Measurements from ENCODE around the gene ROR2. TPM values are rescaled to one million over a fixed set of nuclear protein-coding genes. Genes with fewer than 3 reads are reported as not detected.

ROR2 gene
- total RNA-seq, 1 experiment from 2014 or later = not detected

DNA sequence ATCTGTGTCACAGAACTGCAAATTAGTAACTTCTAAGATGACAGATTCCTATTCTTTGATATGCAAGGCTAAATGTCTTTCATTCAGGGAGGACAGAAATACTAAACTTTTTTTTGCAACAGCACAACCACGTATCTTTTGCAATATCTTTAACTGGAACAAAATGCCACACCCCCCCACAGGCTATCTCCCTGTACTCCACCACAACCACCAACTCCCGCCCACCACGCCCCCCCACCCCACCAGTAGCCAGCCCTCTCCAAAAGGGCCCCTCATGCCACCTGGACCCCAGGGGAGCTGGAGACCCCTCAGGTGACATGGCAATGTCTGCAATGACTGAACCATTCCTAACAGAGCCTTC lies 131.8 kb downstream of the ROR2 start:
- no peak overlapping the region for H3K4me3 ChIP-seq (ENCODE audit: low read length)
- H3K79me2 ChIP-seq (ENCODE audit: low read length) = no peaks in the 10 kb centered on the region
- ATAC-seq (no peak), DNase-seq (no peak)
- intact Hi-C loops (cut with micrococcal nuclease) = no loop called here
- no peaks in the 10 kb centered on the region for H3K27me3 ChIP-seq (ENCODE audit: low read length)
- no peaks in the 10 kb centered on the region for H3K9me3 ChIP-seq (ENCODE audit: low read length)
- TF ChIP-seq, protein P1, sequence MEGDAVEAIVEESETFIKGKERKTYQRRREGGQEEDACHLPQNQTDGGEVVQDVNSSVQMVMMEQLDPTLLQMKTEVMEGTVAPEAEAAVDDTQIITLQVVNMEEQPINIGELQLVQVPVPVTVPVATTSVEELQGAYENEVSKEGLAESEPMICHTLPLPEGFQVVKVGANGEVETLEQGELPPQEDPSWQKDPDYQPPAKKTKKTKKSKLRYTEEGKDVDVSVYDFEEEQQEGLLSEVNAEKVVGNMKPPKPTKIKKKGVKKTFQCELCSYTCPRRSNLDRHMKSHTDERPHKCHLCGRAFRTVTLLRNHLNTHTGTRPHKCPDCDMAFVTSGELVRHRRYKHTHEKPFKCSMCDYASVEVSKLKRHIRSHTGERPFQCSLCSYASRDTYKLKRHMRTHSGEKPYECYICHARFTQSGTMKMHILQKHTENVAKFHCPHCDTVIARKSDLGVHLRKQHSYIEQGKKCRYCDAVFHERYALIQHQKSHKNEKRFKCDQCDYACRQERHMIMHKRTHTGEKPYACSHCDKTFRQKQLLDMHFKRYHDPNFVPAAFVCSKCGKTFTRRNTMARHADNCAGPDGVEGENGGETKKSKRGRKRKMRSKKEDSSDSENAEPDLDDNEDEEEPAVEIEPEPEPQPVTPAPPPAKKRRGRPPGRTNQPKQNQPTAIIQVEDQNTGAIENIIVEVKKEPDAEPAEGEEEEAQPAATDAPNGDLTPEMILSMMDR (conservative IDR thresholded peaks at IDR 0.05; ENCODE audit: low read depth, low read length) = no peak
- TF ChIP-seq EZH2phosphoT487 (IDR thresholded peaks at IDR 0.05; ENCODE audit: borderline replicate concordance, low read length) (no peak), EZH2 (IDR thresholded peaks at IDR 0.05; ENCODE audit: low read length, unreplicated experiment) (no peak)
- H3K4me1 ChIP-seq (ENCODE audit: insufficient read depth, low read length) = 0 out of 2 replicates have a peak, but pooled peaks cover 9% of the 10 kb centered on the region
- BruUV-seq (replicated peaks) = no TSS peak
- H3K9me2 ChIP-seq (replicated peaks; ENCODE audit: low read length) = no peaks in the 10 kb centered on the region
- H3F3A ChIP-seq (ENCODE audit: low read length, unreplicated experiment) = no peaks in the 10 kb centered on the region
- POLR2A ChIA-PET (ENCODE audit: unreplicated experiment) = no interaction called here
- CTCF ChIA-PET = no interaction called here
- no peaks in the 10 kb centered on the region for H4K20me1 ChIP-seq (ENCODE audit: low read length)
- H3K4me2 ChIP-seq (ENCODE audit: low read length) = peak overlapping the region; percentile 48; the same call in 1 of the 2 replicates
- H2AFZ ChIP-seq (ENCODE audit: low read length) = 0 out of 2 replicates have a peak overlapping the region, but pooled peaks have one; percentile 45
- H3K36me3 ChIP-seq (ENCODE audit: low read depth, low read length) = no peaks in the 10 kb centered on the region
- no peak overlapping the region for H3K27ac ChIP-seq (ENCODE audit: low read length)
- no peak overlapping the region for H3K9ac ChIP-seq (ENCODE audit: low read length)

DNA sequence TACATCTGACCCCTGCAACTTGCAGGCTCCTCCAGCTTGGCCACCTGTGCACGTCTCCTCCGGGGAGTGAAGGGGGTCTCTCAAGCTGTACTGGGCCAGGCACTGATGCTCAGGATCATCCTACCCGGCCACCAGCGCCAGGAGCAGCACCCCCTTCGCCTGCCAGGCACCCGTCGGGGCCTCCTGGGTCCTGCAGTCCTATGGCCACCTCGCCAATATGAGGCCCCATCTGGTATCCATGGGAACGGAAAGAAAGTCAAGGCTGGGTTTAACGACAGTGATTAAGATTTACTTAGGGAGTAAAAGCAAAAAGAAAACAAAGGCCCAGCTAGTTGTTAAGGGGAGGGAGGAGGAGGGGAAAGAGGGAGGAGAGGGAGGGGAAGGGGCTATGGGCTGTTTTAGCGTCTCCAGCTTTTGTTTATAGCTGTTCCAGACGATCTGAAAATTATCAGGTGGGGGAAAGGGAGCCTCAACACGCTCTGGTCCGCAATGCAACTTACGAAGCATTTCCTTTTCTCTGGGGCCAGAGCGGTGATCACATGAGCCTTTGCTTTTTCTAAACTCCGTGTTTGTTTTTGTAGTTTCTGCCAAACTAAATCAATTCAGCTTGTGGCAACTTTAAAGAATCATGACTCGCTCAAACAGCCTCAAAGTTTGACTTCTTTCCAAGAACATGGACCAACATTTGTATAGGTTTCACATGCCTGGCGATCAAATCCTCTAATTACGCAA lies 132.4 kb downstream of the ROR2 start:
- ChIA-PET POLR2A (ENCODE audit: unreplicated experiment) (no interaction called here), CTCF (no interaction called here)
- H3F3A ChIP-seq (ENCODE audit: low read length, unreplicated experiment) = no peaks in the 10 kb centered on the region
- 0 out of 2 replicates have a peak, but pooled peaks cover 9% of the 10 kb centered on the region for H3K4me1 ChIP-seq (ENCODE audit: insufficient read depth, low read length)
- H4K20me1 ChIP-seq (ENCODE audit: low read length) = no peaks in the 10 kb centered on the region
- intact Hi-C loops (cut with micrococcal nuclease) = no loop called here
- no peaks in the 10 kb centered on the region for H3K79me2 ChIP-seq (ENCODE audit: low read length)
- no peak for ATAC-seq
- BruUV-seq (replicated peaks) = no TSS peak
- no peak for DNase-seq
- H3K9ac ChIP-seq (ENCODE audit: low read length) = no peak overlapping the region
- no peaks in the 10 kb centered on the region for H3K9me3 ChIP-seq (ENCODE audit: low read length)
- H3K9me2 ChIP-seq (replicated peaks; ENCODE audit: low read length) = no peaks in the 10 kb centered on the region
- TF ChIP-seq, protein P1 (conservative IDR thresholded peaks at IDR 0.05; ENCODE audit: low read depth, low read length) = no peak
- TF ChIP-seq EZH2phosphoT487 (IDR thresholded peaks at IDR 0.05; ENCODE audit: borderline replicate concordance, low read length) (no peak), EZH2 (IDR thresholded peaks at IDR 0.05; ENCODE audit: low read length, unreplicated experiment) (no peak)
- 0 out of 2 replicates have a peak overlapping the region, but pooled peaks have one; percentile 45 for H2AFZ ChIP-seq (ENCODE audit: low read length)
- H3K27ac ChIP-seq (ENCODE audit: low read length) = no peak overlapping the region
- H3K4me3 ChIP-seq (ENCODE audit: low read length) = no peak overlapping the region; the same call in 1 of the 2 replicates
- no peaks in the 10 kb centered on the region for H3K27me3 ChIP-seq (ENCODE audit: low read length)
- peak overlapping the region; percentile 48; the same call in 1 of the 2 replicates for H3K4me2 ChIP-seq (ENCODE audit: low read length)
- H3K36me3 ChIP-seq (ENCODE audit: low read depth, low read length) = no peaks in the 10 kb centered on the region

DNA sequence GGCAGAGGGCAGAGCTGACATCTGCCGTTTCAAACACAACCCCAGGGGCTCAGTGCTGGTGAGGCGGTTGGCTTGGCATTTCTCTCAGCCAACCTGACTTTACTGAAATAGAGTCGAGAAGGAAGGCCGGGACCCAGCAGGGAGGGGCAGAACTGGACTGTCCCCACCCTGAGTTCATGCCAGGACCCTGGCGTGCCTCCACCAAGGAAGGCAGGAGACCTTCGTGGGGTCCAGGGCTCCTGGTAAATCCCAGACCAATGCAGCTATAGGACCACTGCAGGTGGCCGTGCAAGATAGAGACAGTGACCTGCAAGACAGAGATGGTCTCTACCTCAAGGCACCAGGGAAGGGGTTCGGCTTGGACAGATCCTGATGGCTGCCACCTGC lies 132.9 kb downstream of the ROR2 start:
- no peak for DNase-seq
- Histone ChIP-seq H3K4me2 (ENCODE audit: low read length) (no peak overlapping the region), H3K27me3 (ENCODE audit: low read length) (no peaks in the 10 kb centered on the region), H3F3A (ENCODE audit: low read length, unreplicated experiment) (no peaks in the 10 kb centered on the region), H4K20me1 (ENCODE audit: low read length) (no peaks in the 10 kb centered on the region), H3K9me2 (replicated peaks; ENCODE audit: low read length) (no peaks in the 10 kb centered on the region), H3K4me3 (ENCODE audit: low read length) (no peak overlapping the region), H3K9me3 (ENCODE audit: low read length) (no peaks in the 10 kb centered on the region), H3K36me3 (ENCODE audit: low read depth, low read length) (no peaks in the 10 kb centered on the region), H2AFZ (ENCODE audit: low read length) (no peak overlapping the region), H3K27ac (ENCODE audit: low read length) (no peak overlapping the region), H3K4me1 (ENCODE audit: insufficient read depth, low read length) (0 out of 2 replicates have a peak, but pooled peaks cover 9% of the 10 kb centered on the region), H3K79me2 (ENCODE audit: low read length) (no peaks in the 10 kb centered on the region), H3K9ac (ENCODE audit: low read length) (no peak overlapping the region)
- intact Hi-C loops (cut with micrococcal nuclease) = no loop called here
- POLR2A ChIA-PET (ENCODE audit: unreplicated experiment) = no interaction called here
- no TSS peak for BruUV-seq (replicated peaks)
- ATAC-seq = no peak
- TF ChIP-seq EZH2phosphoT487 (IDR thresholded peaks at IDR 0.05; ENCODE audit: borderline replicate concordance, low read length) (no peak), EZH2 (IDR thresholded peaks at IDR 0.05; ENCODE audit: low read length, unreplicated experiment) (no peak)
- TF ChIP-seq, protein P1 (conservative IDR thresholded peaks at IDR 0.05; ENCODE audit: low read depth, low read length) = no peak
- CTCF ChIA-PET = no interaction called here

Data from PC-3 (cell line).